Prostate gland (tissue), 2 donors: Measurements from ENCODE around the gene WWC2. TPM values are rescaled to one million over a fixed set of nuclear protein-coding genes. Genes with fewer than 3 reads are reported as not detected.
A peak's percentile ranks its signal among the peaks of the same experiment; 100 is the strongest.

Experiments
- DNase-seq: peaks from one replicate; pipeline ENCODE4 v3.0.0-alpha.2; 2019; ENCODE audit warnings: low spot score
- H3K27ac ChIP-seq, 2 donors: fragments of 200-600 bp; sonication (generic); 2 replicates each; pipeline ENCODE4 v1.5.1; 2017 to 2019
- H3K27me3 ChIP-seq: fragments of 200-600 bp; sonication (generic); replicated peaks from 2 replicates; pipeline ENCODE4 v1.5.1; 2019; ENCODE audit not compliant: insufficient read depth
- H3K36me3 ChIP-seq, 2 donors: fragments of 200-600 bp; sonication (generic); 1 replicate in 1 of 2; 2 replicates in 1 of 2; pipeline versions ENCODE4 v1.5.1 to v1.8.1; 2017 to 2019
- H3K4me1 ChIP-seq: fragments of 200-600 bp; sonication (generic); replicated peaks from 2 replicates; pipeline ENCODE4 v1.5.1; 2019
- H3K4me3 ChIP-seq, 2 donors: fragments of 200-600 bp; sonication (generic); 2 replicates each; pipeline ENCODE4 v1.5.1; 2017 to 2019
- H3K9me3 ChIP-seq: fragments of 200-600 bp; sonication (generic); 2 replicates; pipeline ENCODE4 v1.5.1; 2017
- CTCF ChIP-seq, 4 experiments: fragments of 200-600 bp in 2 of 4; fragments of 450-650 bp in 2 of 4; sonication (generic) in 2 of 4; IDR thresholded peaks; 1 replicate in 3 of 4; 2 replicates in 1 of 4; pipeline ENCODE4 v1.5.1; 2016 to 2019; ENCODE audit warnings: antibody characterized with exemption in 4 of 4, mild to moderate bottlenecking in 2 of 4, moderate library complexity in 2 of 4
- POLR2A ChIP-seq: fragments of 450-650 bp; IDR thresholded peaks from one replicate; pipeline ENCODE4 v1.6.1; 2016; ENCODE audit warnings: antibody characterized with exemption, mild to moderate bottlenecking
- POLR2AphosphoS5 ChIP-seq: sonication (generic); formaldehyde crosslinking; IDR thresholded peaks from one replicate; pipeline ENCODE4 v1.6.1; 2017; ENCODE audit warnings: antibody characterized with exemption
- WGBS: methylation state at CpG from one replicate; pipeline ENCODE4 v1.1.5; 2018; 5-methylcytosine and 5-hydroxymethylcytosine counted together
- intact Hi-C: fragments of 100-400 bp; cut with DNase I; formaldehyde crosslinking; loops from one replicate; pipeline ENCODE4 v1.14.2; 2022
- total RNA-seq, 2 donors: library from RNA; depleted of rRNA; stranded (reverse); fragments of >200 nt; gene quantifications; one replicate each; pipeline ENCODE4 v1.1.0, GENCODE V29; 2016

WWC2 gene
- total RNA-seq, 2 donors from 2014 or later: 17.6 to 44.1 TPM

GRCh38 chr4:183255487-183255886 lies 156.4 kb downstream of the WWC2 start:
- intact Hi-C loops: no loop called here
- H3K9me3 ChIP-seq: no peaks in the 10 kb centered on the region
- TF ChIP-seq CTCF (IDR thresholded peaks at IDR 0.05): no peak
- peak; percentile 68 for TF ChIP-seq POLR2AphosphoS5
- no peak for TF ChIP-seq POLR2A
- DNase-seq: no peak
- no peak overlapping the region for H3K4me3 ChIP-seq
- H3K27me3 ChIP-seq: no peaks in the 10 kb centered on the region
- H3K36me3 ChIP-seq: no peaks in the 10 kb centered on the region
- H3K4me1 ChIP-seq: peaks cover 18% of the 10 kb centered on the region
- WGBS: 14% methylated on average over 3 of the region's 3 CpGs
- H3K27ac ChIP-seq: peak overlapping the region; percentile 35 to 51

DNA sequence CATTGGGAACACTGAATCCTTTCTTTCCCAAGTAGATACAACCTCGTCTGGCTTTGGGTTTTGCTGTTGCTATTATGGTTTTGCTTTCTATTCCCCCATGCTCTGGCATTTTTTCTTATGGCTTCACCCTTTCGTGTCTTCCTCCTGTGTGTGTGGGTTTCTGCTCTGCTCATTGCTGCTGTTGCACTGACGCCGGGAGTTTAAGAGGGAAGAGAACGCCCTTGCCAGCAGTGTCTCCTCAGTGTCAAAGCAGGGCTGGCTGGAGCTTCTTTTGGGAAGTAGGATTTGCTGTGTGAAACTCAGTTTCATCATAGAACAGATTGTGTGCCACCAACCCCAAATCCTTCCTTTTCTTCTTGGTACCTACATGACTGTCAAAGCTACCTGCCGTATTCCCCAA lies 157.3 kb downstream of the WWC2 start:
- Histone ChIP-seq H3K27me3 (no peaks in the 10 kb centered on the region), H3K4me3 (no peak overlapping the region), H3K9me3 (no peaks in the 10 kb centered on the region), H3K36me3 (no peaks in the 10 kb centered on the region), H3K27ac (peak overlapping the region; percentile 35 to 51), H3K4me1 (peaks cover 18% of the 10 kb centered on the region)
- intact Hi-C loops: loop anchor here (2.0 kb wide), 1 partner anchor 182 kb away; no protein-coding TSS in a partner anchor
- TF ChIP-seq CTCF (IDR thresholded peaks at IDR 0.05) (no peak), POLR2A (no peak), POLR2AphosphoS5 (no peak)
- 70% methylated on average over 6 of the region's 6 CpGs for WGBS
- no peak for DNase-seq

- WGBS: 45% methylated on average over 9 of the region's 9 CpGs
- H3K36me3 ChIP-seq: no peaks in the 10 kb centered on the region
- H3K27ac ChIP-seq: peak overlapping the region in 1 of 2 donors; percentile 51
- no peaks in the 10 kb centered on the region for H3K27me3 ChIP-seq
- intact Hi-C loops: loop anchor here (2.0 kb wide), 1 partner anchor 182 kb away; no protein-coding TSS in a partner anchor
- H3K9me3 ChIP-seq: no peaks in the 10 kb centered on the region
- no peak for DNase-seq
- TF ChIP-seq CTCF (IDR thresholded peaks at IDR 0.05) (peak; percentile 44 to 56 (median 50)), POLR2AphosphoS5 (no peak), POLR2A (no peak)
- H3K4me1 ChIP-seq: peaks cover 19% of the 10 kb centered on the region
- H3K4me3 ChIP-seq: no peak overlapping the region
Measured at GRCh38 chr4:183256756-183257385, 157.8 kb downstream of the WWC2 start.

DNA sequence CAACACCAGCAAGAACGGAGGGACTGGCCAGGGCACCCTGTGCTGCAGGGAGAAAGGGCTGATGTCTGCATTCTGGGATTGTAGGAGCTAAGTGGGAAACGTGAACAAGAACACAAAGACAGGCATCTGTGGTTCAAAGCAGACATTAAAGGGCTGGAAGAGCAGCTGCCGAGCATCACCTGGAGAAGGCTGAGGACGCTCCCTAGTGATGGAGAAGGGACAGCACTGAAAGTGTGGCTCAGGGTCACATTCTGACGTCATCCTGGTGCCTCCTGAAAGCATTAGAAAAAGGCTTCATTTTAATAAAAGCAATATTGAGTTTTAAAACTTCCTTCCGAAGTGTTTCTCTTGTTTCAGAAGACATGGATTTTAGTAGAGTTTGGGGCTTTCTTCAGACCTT lies 158.8 kb downstream of the WWC2 start:
- Histone ChIP-seq H3K36me3 (no peaks in the 10 kb centered on the region), H3K4me3 (no peak overlapping the region), H3K27me3 (no peaks in the 10 kb centered on the region), H3K9me3 (no peaks in the 10 kb centered on the region), H3K4me1 (peaks cover 24% of the 10 kb centered on the region), H3K27ac (no peak overlapping the region)
- TF ChIP-seq POLR2AphosphoS5 (no peak), CTCF (IDR thresholded peaks at IDR 0.05) (no peak), POLR2A (no peak)
- DNase-seq: no peak
- 88% methylated on average over 6 of the region's 6 CpGs for WGBS
- intact Hi-C loops: loop anchor here (2.0 kb wide), 1 partner anchor 183 kb away; no protein-coding TSS in a partner anchor
